MM.1S (cell line): Measurements from ENCODE around the gene RABGGTB.

Experiments used
- CTCF ChIP-seq: fragments of 300-600 bp; sonication (generic); IDR thresholded peaks from 2 replicates; pipeline ENCODE4 v1.5.1; 2016; ENCODE audit warnings: antibody characterized with exemption, low read length, mixed read lengths
- EZH2phosphoT487 ChIP-seq: fragments of 300-600 bp; sonication (generic); IDR thresholded peaks from 2 replicates; pipeline ENCODE4 v1.6.1; 2018; ENCODE audit warnings: antibody characterized with exemption, low read length

- TF ChIP-seq CTCF, result no peak
- TF ChIP-seq EZH2phosphoT487, result no peak
Observed at GRCh38 chr1:75785320-75785982, 605 bp upstream of the RABGGTB start.
